GM13976 (cell line): ENCODE results near the gene ANP32B.
A peak's percentile ranks its signal among the peaks of the same experiment; 100 is the strongest.

Source experiments
- DNase-seq: peaks from one replicate; pipeline ENCODE4 v3.0.0; 2012; ENCODE audit warnings: low spot score
- in situ Hi-C: fragments of 300-500 bp; cut with MboI; formaldehyde crosslinking; loops from one replicate; pipeline ENCODE4 v1.12.0; 2022; ENCODE audit warnings: low sequenced_read_pairs, mixed read lengths, inconsistent platforms; ENCODE audit not compliant: unreplicated experiment
- TF ChIP-seq, protein P1 (sequence below): IDR thresholded peaks from 2 replicates; pipeline ENCODE4 v1.5.1; 2012; ENCODE audit warnings: borderline replicate concordance, mild to moderate bottlenecking; ENCODE audit not compliant: insufficient read depth; ENCODE audit errors: extremely low read depth, missing control alignments, control extremely low read depth

The ANP32B gene

DNA sequence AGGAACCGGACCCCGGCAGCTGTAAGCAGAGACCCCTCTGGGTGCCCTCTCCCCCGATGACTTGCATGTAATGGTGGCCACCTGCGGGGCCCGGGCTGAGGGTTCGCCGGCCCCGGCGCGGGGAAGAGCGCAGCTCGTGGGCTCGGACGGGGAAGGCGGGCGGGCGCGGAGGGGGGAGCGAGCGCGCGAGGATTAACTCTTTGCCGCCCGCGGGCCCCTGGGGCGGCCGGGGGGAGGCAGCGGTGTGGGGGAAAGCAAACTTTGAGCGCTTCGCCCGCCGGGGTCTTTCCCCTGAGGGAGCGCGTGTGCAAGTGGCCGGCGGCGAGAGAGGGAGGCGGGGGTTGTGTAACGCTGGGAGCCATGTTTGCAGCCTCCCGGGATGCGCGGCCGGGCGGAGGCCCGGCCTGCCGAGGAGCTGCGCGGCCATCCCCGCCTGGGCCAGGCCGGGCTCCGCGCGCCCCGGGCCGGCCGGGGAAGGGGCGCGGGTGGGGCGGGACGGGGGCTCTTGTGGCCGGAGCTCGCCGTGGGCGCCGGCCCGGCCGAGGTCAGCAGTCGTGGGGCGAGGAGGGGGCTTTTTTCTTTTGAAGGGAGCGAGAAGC lies 547 bp downstream of the ANP32B start:
- in situ Hi-C loops: no loop called here
- DNase-seq: peak; percentile 67
- TF ChIP-seq, protein P1, sequence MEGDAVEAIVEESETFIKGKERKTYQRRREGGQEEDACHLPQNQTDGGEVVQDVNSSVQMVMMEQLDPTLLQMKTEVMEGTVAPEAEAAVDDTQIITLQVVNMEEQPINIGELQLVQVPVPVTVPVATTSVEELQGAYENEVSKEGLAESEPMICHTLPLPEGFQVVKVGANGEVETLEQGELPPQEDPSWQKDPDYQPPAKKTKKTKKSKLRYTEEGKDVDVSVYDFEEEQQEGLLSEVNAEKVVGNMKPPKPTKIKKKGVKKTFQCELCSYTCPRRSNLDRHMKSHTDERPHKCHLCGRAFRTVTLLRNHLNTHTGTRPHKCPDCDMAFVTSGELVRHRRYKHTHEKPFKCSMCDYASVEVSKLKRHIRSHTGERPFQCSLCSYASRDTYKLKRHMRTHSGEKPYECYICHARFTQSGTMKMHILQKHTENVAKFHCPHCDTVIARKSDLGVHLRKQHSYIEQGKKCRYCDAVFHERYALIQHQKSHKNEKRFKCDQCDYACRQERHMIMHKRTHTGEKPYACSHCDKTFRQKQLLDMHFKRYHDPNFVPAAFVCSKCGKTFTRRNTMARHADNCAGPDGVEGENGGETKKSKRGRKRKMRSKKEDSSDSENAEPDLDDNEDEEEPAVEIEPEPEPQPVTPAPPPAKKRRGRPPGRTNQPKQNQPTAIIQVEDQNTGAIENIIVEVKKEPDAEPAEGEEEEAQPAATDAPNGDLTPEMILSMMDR: no peak

DNA sequence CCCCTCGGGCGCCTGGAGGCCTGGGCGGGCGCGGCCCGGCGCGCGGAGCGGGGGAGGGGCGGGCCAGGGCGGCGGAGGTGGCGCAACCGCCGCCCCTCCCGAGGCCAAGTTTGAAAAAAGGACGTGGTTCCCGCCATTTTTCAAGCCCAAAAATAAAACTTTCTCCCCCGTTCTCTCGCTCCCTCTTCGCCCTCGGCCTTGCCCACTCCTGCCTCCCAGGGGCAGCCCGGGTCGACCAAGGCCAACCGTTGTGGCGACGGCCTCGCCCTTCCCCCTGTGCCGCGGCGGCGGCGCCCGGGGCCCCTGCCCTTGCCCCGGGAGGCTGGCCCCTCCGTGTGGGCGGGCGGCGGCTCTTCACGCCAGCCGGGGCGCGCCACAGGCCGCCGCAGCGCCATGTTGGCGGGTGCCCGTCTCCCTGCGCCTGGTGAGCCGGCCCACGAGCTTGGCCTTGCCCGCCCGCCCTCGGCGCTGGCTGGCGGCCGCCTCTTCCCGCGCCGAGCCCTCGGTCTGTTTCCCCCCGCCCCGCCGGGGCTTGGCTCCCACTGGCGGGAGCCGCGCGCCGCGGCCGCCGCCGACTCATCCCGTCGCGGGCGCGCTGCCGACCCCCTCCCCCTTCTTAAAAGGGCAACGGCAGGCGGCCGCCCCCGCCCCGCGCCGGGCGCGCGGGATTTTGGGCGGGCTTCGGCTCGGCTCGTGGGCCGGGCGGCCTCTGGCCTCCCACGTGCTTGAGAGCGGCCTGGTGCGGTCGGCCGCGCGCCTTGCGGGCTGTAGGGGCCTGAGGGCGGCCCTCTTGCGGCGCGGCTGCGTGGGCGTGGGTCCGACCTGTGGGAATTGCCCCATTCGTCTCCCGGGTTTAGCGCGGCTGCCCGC lies 1.3 kb downstream of the ANP32B start:
- TF ChIP-seq, protein P1: no peak
- DNase-seq: peak; percentile 82
- in situ Hi-C loops: no loop called here

DNA sequence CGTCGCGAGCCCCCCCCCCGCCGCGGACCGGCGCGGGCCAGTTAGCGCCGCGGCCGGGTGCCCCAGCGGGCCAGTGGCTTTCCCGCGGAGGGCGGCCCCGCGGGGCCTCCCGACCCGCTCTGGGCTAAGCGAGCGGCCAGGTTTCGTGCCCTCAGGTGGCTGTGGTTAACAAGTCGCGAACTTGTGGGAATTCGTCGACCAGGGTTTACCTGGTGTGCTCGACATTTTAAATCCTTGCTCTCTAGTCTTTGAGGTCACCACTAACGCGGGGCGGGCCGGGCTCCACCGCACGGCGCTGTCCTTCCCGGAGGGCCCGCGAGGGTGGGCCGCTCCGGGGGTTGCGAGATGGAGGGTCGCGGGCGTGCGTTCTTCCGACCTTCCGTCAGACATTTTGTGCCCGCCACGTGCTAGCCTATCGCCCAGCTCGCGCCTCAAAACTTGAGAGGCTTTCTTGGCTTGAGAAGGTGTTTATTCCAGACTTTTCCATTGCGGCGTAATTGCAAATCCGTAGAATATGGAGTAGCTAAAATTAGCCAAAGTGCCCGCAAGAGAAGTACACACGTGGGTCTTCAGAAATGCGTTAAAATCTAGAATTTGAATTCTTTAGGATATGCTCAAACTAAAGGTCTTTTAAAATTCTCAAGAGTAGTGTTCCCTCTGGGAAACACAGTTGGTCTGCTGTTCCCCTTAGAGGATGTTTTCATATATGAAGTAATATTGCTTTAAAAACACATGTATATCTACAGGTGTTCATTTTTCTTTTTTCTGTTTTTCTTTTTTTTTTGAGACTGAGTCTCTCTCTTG lies 2.1 kb downstream of the ANP32B start:
- no peak for DNase-seq
- TF ChIP-seq, protein P1: no peak
- in situ Hi-C loops: no loop called here

DNA sequence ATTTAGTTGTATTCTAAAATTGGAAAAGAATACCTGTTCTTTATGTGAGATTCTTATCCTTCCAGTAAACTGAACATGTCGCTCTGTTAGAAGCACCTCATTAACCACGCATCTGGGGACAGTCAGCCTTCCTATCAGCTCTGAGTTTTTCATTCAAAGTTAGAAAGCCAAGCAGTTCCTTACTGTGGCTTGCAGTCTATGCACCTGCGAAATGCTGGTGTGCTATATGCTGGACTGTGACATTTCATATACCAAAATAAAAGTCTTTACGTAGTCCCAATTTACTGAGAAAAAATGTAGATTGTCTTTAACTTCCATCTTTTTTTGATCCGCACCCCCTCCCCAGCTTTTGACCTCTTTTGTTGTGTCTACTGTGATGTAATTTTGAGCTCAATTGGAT lies 4.3 kb downstream of the ANP32B start:
- TF ChIP-seq, protein P1: no peak
- in situ Hi-C loops: no loop called here
- no peak for DNase-seq

DNA sequence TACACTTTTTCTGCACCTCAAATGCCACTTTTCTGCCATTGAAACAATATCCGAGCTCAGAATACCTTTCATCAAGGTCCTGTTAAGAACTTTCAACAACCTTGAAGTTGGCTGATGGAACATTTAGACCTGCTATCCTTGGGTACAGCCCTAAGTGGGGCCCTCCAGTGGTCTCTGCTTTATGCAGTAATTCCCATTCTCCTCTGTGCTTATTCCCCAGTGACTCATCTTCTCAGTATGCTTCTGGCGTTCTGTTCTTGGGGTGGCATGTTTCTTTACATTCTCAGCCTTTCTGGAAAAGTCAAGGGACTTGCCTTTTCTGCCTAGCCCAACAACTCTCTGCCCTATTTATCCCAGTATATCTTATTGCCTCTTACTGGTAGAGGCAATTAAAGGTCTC lies 7.1 kb downstream of the ANP32B start:
- DNase-seq: no peak
- in situ Hi-C loops: no loop called here
- TF ChIP-seq, protein P1: peak; percentile 4

DNA sequence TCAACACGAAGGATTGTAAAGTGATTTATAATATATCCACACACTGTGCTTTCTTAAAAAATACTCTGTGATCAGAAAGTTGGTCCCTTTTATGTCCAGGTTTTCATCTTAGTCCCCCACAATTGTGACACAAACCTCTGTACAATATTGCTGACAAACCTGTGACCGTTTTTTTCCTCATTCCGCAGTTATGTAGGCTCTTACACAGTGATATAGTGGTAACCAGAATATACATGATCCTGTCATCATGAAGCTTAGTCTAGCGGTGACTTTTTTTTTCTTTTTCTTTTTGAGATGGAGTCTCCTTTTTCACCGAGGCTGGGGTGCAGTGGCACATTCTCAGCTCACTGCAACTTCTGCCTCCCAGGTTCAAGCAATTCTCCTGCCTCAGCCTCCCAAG lies 8.7 kb downstream of the ANP32B start:
- no peak for DNase-seq
- TF ChIP-seq, protein P1: no peak
- in situ Hi-C loops: no loop called here
